GM12892 (cell line): ENCODE data around the gene AUH.

Experiments
- DNase-seq: peaks from one replicate; pipeline ENCODE4 v3.0.0; 2011; ENCODE audit not compliant: insufficient read length
- FAIRE-seq: peaks from 2 replicates; lab custom pipeline; 2011; peaks lifted over from hg19 to GRCh38; lab: Jason Lieb, UNC
- POLR2A ChIP-seq: IDR thresholded peaks from 2 replicates; pipeline ENCODE4 v1.6.1; 2011; ENCODE audit warnings: low read depth, low read length, control low read depth
- POLR2AphosphoS5 ChIP-seq: IDR thresholded peaks from 2 replicates; pipeline ENCODE4 v1.6.1; 2011; ENCODE audit warnings: low read depth, low read length, control low read depth
- TAF1 ChIP-seq: IDR thresholded peaks from 2 replicates; pipeline ENCODE4 v1.6.1; 2011; ENCODE audit warnings: low read depth, mild to moderate bottlenecking, control low read depth, low read length, borderline replicate concordance

The AUH gene

GRCh38 chr9:91231619-91232018, 130.1 kb downstream of the AUH start:
- TF ChIP-seq TAF1, result no peak
- TF ChIP-seq POLR2A, result no peak
- TF ChIP-seq POLR2AphosphoS5, result no peak
- FAIRE-seq (no peak), DNase-seq (no peak)

GRCh38 chr9:91223000-91223399, 138.7 kb downstream of the AUH start:
- no peak for DNase-seq
- no peak for FAIRE-seq
- TF ChIP-seq POLR2A, result no peak
- no peak for TF ChIP-seq POLR2AphosphoS5
- TF ChIP-seq TAF1, result no peak

GRCh38 chr9:91222457-91222856, 139.3 kb downstream of the AUH start:
- no peak for DNase-seq
- no peak for FAIRE-seq
- no peak for TF ChIP-seq POLR2AphosphoS5
- TF ChIP-seq TAF1, result no peak
- no peak for TF ChIP-seq POLR2A

- FAIRE-seq, result no peak
- DNase-seq, result no peak
- TF ChIP-seq POLR2AphosphoS5, result no peak
- TF ChIP-seq TAF1, result no peak
- no peak for TF ChIP-seq POLR2A
Observed at GRCh38 chr9:91221332-91221731, 140.4 kb downstream of the AUH start.

- no peak for FAIRE-seq
- TF ChIP-seq POLR2AphosphoS5, result no peak
- no peak for TF ChIP-seq TAF1
- TF ChIP-seq POLR2A, result no peak
- DNase-seq, result no peak
Observed at GRCh38 chr9:91220491-91221135, 141.1 kb downstream of the AUH start.

- no peak for FAIRE-seq
- no peak for DNase-seq
- no peak for TF ChIP-seq POLR2A
- TF ChIP-seq TAF1, result no peak
- TF ChIP-seq POLR2AphosphoS5, result no peak
Observed at GRCh38 chr9:91220021-91220420, 141.7 kb downstream of the AUH start.

- FAIRE-seq, result no peak
- TF ChIP-seq POLR2A (no peak), POLR2AphosphoS5 (no peak), TAF1 (no peak)
- DNase-seq, result no peak
Observed at GRCh38 chr9:91219557-91219956, 142.2 kb downstream of the AUH start.

GRCh38 chr9:91217388-91217787, 144.3 kb downstream of the AUH start:
- no peak for DNase-seq
- TF ChIP-seq TAF1, result no peak
- no peak for FAIRE-seq

GRCh38 chr9:91214867-91215266, 146.9 kb downstream of the AUH start:
- TF ChIP-seq TAF1 (no peak), POLR2AphosphoS5 (no peak), POLR2A (no peak)
- DNase-seq (no peak), FAIRE-seq (no peak)

GRCh38 chr9:91214086-91214485, 147.6 kb downstream of the AUH start:
- DNase-seq, result no peak

GRCh38 chr9:91212596-91213243, 149.0 kb downstream of the AUH start:
- TF ChIP-seq TAF1 (no peak), POLR2A (no peak), POLR2AphosphoS5 (no peak)
- no peak for DNase-seq
- no peak for FAIRE-seq

More at GRCh38 chr9:91214086-91214485, 147.6 kb downstream of the AUH start:
- TF ChIP-seq TAF1, result no peak
- no peak for TF ChIP-seq POLR2A
- no peak for TF ChIP-seq POLR2AphosphoS5
- FAIRE-seq, result no peak

- FAIRE-seq (no peak), DNase-seq (no peak)
- TF ChIP-seq TAF1 (no peak), POLR2AphosphoS5 (no peak), POLR2A (no peak)
Observed at GRCh38 chr9:91211919-91212318, 149.8 kb downstream of the AUH start.

- no peak for TF ChIP-seq TAF1
- TF ChIP-seq POLR2AphosphoS5, result no peak
- no peak for TF ChIP-seq POLR2A
- DNase-seq, result no peak
- no peak for FAIRE-seq
Observed at GRCh38 chr9:91211414-91211813, 150.3 kb downstream of the AUH start.
